GM12878 (cell line): ENCODE measurements around the gene HPS5. TPM values are rescaled to one million over a fixed set of nuclear protein-coding genes. Genes with fewer than 3 reads are reported as not detected.

Source experiments
- ATAC-seq: fragments of 200-7000 bp; cut with Tn5 transposase; 3 replicates; pipeline ENCODE4 v1.9.1; 2020; ENCODE audit warnings: mild to moderate bottlenecking, moderate library complexity
- BruUV-seq: library from RNA; stranded (reverse); fragments of 400-500 nt; replicated peaks from 2 replicates; lab custom pipeline; 2021; lab: Mats Ljungman, UMichigan
- CTCF ChIA-PET: fragments of 300-600 bp; sonication (Branson Sonifier 250); formaldehyde crosslinking; extraction: SDS; loops from one replicate; lab custom pipeline; 2021; ENCODE audit warnings: inconsistent platforms; lab: Yijun Ruan, JAX
- POLR2A ChIA-PET: fragments of 350-600 bp; formaldehyde crosslinking; extraction: SDS; loops from one replicate; lab custom pipeline; 2021; ENCODE audit warnings: inconsistent platforms; lab: Charles Lee
- RAD21 ChIA-PET: fragments of 300-600 bp; sonication (Branson Sonifier 250); formaldehyde crosslinking; loops from one replicate; lab custom pipeline; 2023; ENCODE audit warnings: antibody characterized with exemption; ENCODE audit not compliant: unreplicated experiment; lab: Charles Lee
- SMC1A ChIA-PET: fragments of 300-600 bp; sonication (Branson Sonifier 250); formaldehyde crosslinking; loops from one replicate; lab custom pipeline; 2023; ENCODE audit not compliant: unreplicated experiment, uncharacterized antibody; lab: Charles Lee
- DNase-seq: peaks from one replicate; pipeline ENCODE4 v3.0.0-alpha.2; 2011; ENCODE audit warnings: low read depth, low spot score
- FAIRE-seq: peaks from 3 replicates; lab custom pipeline; 2011; peaks lifted over from hg19 to GRCh38; lab: Jason Lieb, UNC
- H2AFZ ChIP-seq: 2 replicates; pipeline ENCODE4 v1.6.0; 2011; ENCODE audit warnings: low read depth, low read length, control low read depth; ENCODE audit not compliant: control insufficient read depth
- H3K27ac ChIP-seq: 2 replicates; pipeline ENCODE4 v1.5.1; 2011; ENCODE audit warnings: control low read depth; ENCODE audit not compliant: control insufficient read depth, insufficient read depth
- H3K27me3 ChIP-seq, 2 experiments: replicated peaks in 1 of 2; 2 replicates each; pipeline versions ENCODE4 v1.6.0 to v1.6.1; 2011; ENCODE audit warnings: low read length in 1 of 2; ENCODE audit not compliant: control insufficient read depth in 2 of 2, insufficient read depth in 2 of 2
- H3K36me3 ChIP-seq, 2 experiments: 2 replicates each; pipeline ENCODE4 v1.5.1; 2011; ENCODE audit warnings: low read length in 1 of 2; ENCODE audit not compliant: control insufficient read depth in 2 of 2, insufficient read depth in 2 of 2
- H3K4me1 ChIP-seq: 2 replicates; pipeline ENCODE4 v1.6.1; 2011; ENCODE audit warnings: mild to moderate bottlenecking, low read length, moderate library complexity, mixed read lengths; ENCODE audit not compliant: control insufficient read depth, insufficient read depth
- H3K4me2 ChIP-seq: 2 replicates; pipeline ENCODE4 v1.6.0; 2011; ENCODE audit warnings: control low read depth; ENCODE audit not compliant: control insufficient read depth, insufficient read depth
- H3K4me3 ChIP-seq: fragments of 200-600 bp; sonication (generic); 2 replicates; pipeline ENCODE4 v1.5.1; 2016
- H3K79me2 ChIP-seq: 2 replicates; pipeline ENCODE4 v1.6.0; 2011; ENCODE audit warnings: low read length; ENCODE audit not compliant: control insufficient read depth, insufficient read depth
- H3K9ac ChIP-seq: 2 replicates; pipeline ENCODE4 v1.8.0; 2011; ENCODE audit warnings: low read length, control low read depth, mixed read lengths; ENCODE audit not compliant: control insufficient read depth, insufficient read depth
- H3K9me3 ChIP-seq: replicated peaks from 3 replicates; pipeline ENCODE4 v1.5.1; 2011; ENCODE audit warnings: mild to moderate bottlenecking, low read length; ENCODE audit not compliant: control insufficient read depth, insufficient read depth
- H4K20me1 ChIP-seq: 2 replicates; pipeline ENCODE4 v1.6.0; 2011; ENCODE audit not compliant: control insufficient read depth, insufficient read depth
- BCLAF1 ChIP-seq: fragments of 450-650 bp; IDR thresholded peaks from 2 replicates; pipeline ENCODE4 v1.6.1; 2017; ENCODE audit warnings: antibody characterized with exemption, mild to moderate bottlenecking, moderate library complexity
- CEBPZ ChIP-seq: fragments of 150-350 bp; IDR thresholded peaks from 2 replicates; pipeline ENCODE4 v1.6.1; 2016; ENCODE audit warnings: low read depth, low read length
- GATAD2B ChIP-seq: fragments of 450-650 bp; conservative IDR thresholded peaks from 2 replicates; pipeline ENCODE4 v1.6.1; 2017; ENCODE audit warnings: low read depth, mild to moderate bottlenecking, moderate library complexity
- IRF4 ChIP-seq: IDR thresholded peaks from 2 replicates; pipeline ENCODE4 v1.6.1; 2011; ENCODE audit warnings: low read depth, low read length
- NFYA ChIP-seq: IDR thresholded peaks from 2 replicates; pipeline ENCODE4 v1.6.1; 2011; ENCODE audit warnings: low read depth, mild to moderate bottlenecking, low read length, improper control_type of control experiment, borderline replicate concordance
- SIN3A ChIP-seq: IDR thresholded peaks from 2 replicates; pipeline ENCODE4 v1.6.1; 2012; ENCODE audit warnings: low read depth, low read length, improper control_type of control experiment
- TCF7 ChIP-seq: IDR thresholded peaks from 2 replicates; pipeline ENCODE4 v1.6.1; 2014; ENCODE audit warnings: antibody characterized with exemption, borderline replicate concordance
- ZBTB4 ChIP-seq: fragments of 450-650 bp; formaldehyde crosslinking; IDR thresholded peaks from 2 replicates; pipeline ENCODE4 v1.4.0; 2022; ENCODE audit warnings: mild to moderate bottlenecking, moderate library complexity
- ZNF207 ChIP-seq: fragments of 450-650 bp; IDR thresholded peaks from 2 replicates; pipeline ENCODE4 v1.6.1; 2014; ENCODE audit warnings: antibody characterized with exemption, mild to moderate bottlenecking, borderline replicate concordance
- ZZZ3 ChIP-seq: IDR thresholded peaks from 2 replicates; pipeline ENCODE4 v1.6.1; 2011; ENCODE audit warnings: low read depth; ENCODE audit not compliant: control insufficient read depth, insufficient read length
- WGBS: methylation state at CpG from one replicate; pipeline ENCODE4 v1.1.6; 2016; ENCODE audit warnings: low lambda C conversion rate; ENCODE audit not compliant: insufficient replicate concordance, insufficient coverage; ENCODE audit errors: missing lambda C conversion rate; 5-methylcytosine and 5-hydroxymethylcytosine counted together
- in situ Hi-C: fragments of 300-500 bp; cut with MboI; formaldehyde crosslinking; loops from 9 replicates; pipeline ENCODE4 v1.14.3; 2018; ENCODE audit warnings: mixed read lengths
- intact Hi-C: fragments of 100-400 bp; cut with micrococcal nuclease; formaldehyde crosslinking; loops from one replicate; pipeline ENCODE4 v1.14.2; 2022; ENCODE audit not compliant: unreplicated experiment
- polyA plus RNA-seq, 11 experiments: library from polyadenylated mRNA; depleted of rRNA in 4 of 11; unstranded in 6 of 11; stranded (reverse) in 5 of 11; fragments of >200 nt; fragmentation: Nextera tagmentation in 4 of 11; fragmentation: Illumina TruSeq in 1 of 11; extraction: Ambion mirVana in 4 of 11; extraction: Trizol in 1 of 11; gene quantifications; 1 replicate in 1 of 11; 2 replicates in 10 of 11; pipeline versions ENCODE4 v1.2.1 to v1.2.3, GENCODE V29; 2011 to 2016; ENCODE audit warnings: inconsistent platforms in 2 of 11, missing spikeins in 2 of 11, low read depth in 1 of 11
- total RNA-seq, 4 experiments: library from RNA; depleted of rRNA in 3 of 4; stranded (reverse); fragments of >200 nt in 3 of 4; fragmentation: Illumina TruSeq in 1 of 4; extraction: Trizol in 1 of 4; gene quantifications; 2 replicates each; pipeline versions ENCODE4 v1.2.1 to v1.2.3, GENCODE V29; 2013 to 2021
- TF ChIP-seq, protein P1 (sequence below): IDR thresholded peaks from 2 replicates; pipeline ENCODE4 v1.6.1; 2011; ENCODE audit warnings: low read depth, low read length, improper control_type of control experiment, borderline replicate concordance

The HPS5 gene
- total and polyA plus RNA-seq, 10 of the 15 experiments (the other 5 are each of a cell fraction or from before 2014, with no cell fraction given): 11.9 to 32.6 (median 23.5) TPM

- Histone ChIP-seq H3K27me3 (no peaks in the 10 kb centered on the region), H3K36me3 (no peaks in the 10 kb centered on the region), H3K27ac (no peak overlapping the region), H3K4me3 (no peak overlapping the region), H4K20me1 (no peaks in the 10 kb centered on the region), H3K9me3 (no peaks in the 10 kb centered on the region), H3K4me2 (no peak overlapping the region), H3K9ac (no peak overlapping the region), H3K4me1 (peaks cover 4% of the 10 kb centered on the region; the same call in 1 of the 2 replicates), H3K79me2 (no peaks in the 10 kb centered on the region), H2AFZ (no peak overlapping the region)
- BruUV-seq: no TSS peak
- RAD21 ChIA-PET: interaction anchor here (1.0 kb wide), 1 partner anchor 11 kb away, joined by 3 read pairs; no protein-coding TSS in a partner anchor
- 5% methylated on average over 2 of the region's 2 CpGs for WGBS
- CTCF ChIA-PET: interaction anchor here (0.6 kb wide), 1 partner anchor 309 kb away, joined by 5 read pairs; no protein-coding TSS in a partner anchor
- POLR2A ChIA-PET: interaction anchor here (0.6 kb wide), 1 partner anchor 140 kb away, joined by 7 read pairs; no protein-coding TSS in a partner anchor
- in situ Hi-C loops (no loop called here), intact Hi-C loops (no loop called here)
- SMC1A ChIA-PET: no interaction called here
- DNase-seq (no peak), FAIRE-seq (no peak), ATAC-seq (no peak)
- TF ChIP-seq IRF4 (no peak), BCLAF1 (no peak), GATAD2B (no peak), NFYA (no peak), ZBTB4 (CRISPR knock-in tag) (no peak), SIN3A (no peak), ZZZ3 (no peak), TCF7 (no peak), ZNF207 (no peak), CEBPZ (no peak)
- TF ChIP-seq, protein P1, sequence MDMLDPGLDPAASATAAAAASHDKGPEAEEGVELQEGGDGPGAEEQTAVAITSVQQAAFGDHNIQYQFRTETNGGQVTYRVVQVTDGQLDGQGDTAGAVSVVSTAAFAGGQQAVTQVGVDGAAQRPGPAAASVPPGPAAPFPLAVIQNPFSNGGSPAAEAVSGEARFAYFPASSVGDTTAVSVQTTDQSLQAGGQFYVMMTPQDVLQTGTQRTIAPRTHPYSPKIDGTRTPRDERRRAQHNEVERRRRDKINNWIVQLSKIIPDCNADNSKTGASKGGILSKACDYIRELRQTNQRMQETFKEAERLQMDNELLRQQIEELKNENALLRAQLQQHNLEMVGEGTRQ: no peak
Measured at GRCh38 chr11:18254781-18255361, 67.1 kb downstream of the HPS5 start.
